ENCODE data around the gene PCGF3.
"Not testable (repeated sequence)": the region's sequence is repeated elsewhere in the genome, so short reads cannot be mapped to it uniquely, and the experiment has no call there.

Gene PCGF3

DNA sequence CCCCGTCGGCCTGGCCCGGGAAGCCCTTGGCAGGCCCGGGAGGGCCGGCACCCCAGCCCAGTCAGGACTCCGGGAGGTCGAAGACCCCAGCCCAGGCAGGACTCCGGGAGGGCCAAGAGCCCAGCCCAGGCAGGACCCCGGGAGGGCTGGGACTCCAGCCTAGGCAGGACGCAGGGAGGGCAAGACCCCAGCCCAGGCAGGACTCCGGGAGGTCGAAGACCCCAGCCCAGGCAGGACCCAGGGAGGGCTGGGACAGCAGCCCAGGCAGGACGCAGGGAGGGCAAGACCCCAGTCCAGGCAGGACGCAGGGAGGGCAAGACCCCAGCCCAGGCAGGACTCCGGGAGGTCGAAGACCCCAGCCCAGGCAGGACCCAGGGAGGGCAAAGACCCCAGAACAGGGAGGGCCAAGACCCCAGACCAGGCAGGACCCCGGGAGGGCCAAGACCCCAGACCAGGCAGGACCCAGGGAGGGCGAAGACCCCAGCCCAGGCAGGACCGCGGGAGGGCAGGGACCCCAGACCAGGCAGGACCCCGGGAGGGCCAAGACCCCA, 526 bp downstream of the PCGF3 start:
- DNase-seq = not testable (repeated sequence)

DNA sequence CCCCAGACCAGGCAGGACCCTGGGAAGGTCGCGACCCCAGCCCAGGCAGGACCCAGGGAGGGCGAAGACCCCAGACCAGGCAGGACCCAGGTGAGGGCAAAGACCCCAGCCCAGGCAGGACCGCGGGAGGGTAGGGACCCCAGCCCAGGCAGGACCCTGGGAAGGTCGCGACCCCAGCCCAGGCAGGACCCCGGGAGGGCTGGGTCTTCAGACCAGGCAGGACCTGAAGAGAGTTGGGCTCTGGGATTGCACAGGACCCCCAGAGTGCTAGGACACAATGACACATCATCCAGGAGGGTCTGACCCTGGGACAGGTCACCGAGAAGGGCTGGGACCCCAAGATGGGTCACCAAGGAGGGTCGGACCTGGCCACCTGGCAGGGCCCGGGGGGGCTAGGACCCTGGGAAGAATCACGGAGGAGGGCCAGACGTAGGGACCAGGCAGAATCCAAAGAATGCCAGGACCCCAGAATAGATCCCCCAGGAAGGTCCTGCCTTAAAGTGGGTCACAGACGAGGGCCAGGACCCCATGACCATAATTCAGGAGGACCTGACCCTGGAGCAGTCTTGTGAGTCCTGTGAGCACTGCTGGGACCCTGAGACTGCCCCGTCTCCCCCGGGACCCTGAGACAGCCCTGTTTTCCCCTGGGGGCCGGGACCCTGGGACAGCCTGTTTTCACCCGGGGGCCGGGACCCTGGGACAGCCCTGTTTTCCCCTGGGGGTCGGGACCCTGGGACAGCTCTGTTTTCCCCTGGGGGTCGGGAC, 1.4 kb downstream of the PCGF3 start:
- no peak for DNase-seq

DNA sequence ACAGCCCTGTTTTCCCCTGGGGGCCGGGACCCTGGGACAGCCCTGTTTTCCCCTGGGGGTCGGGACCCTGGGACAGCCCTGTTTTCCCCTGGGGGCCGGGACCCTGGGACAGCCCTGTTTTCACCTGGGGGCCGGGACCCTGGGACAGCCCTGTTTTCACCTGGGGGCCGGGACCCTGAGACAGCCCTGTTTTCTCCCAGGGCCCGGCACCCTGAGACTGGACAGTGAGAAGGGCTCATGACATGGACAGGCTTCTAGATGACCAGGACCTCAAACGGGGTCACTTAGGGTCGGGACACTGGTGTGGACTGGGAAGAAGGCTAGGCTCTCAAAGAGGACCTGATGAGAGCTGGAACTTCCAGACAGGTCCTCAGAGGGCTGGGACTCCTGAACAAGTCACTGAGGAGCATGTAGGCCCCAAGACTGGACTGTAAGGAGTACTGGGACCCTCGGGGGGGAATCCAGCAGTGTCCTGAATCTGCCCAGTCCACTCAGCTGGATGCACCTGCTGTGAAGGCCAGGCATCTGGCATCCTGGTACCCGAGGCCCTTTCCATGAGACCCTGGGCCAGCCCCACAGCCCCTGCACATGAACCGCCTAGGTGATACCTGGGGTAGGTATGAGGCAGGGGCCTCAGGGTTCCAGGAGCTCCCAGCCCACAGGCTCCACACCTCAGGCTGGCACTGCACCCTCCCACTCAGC, 2.4 kb downstream of the PCGF3 start:
- DNase-seq = no peak

DNA sequence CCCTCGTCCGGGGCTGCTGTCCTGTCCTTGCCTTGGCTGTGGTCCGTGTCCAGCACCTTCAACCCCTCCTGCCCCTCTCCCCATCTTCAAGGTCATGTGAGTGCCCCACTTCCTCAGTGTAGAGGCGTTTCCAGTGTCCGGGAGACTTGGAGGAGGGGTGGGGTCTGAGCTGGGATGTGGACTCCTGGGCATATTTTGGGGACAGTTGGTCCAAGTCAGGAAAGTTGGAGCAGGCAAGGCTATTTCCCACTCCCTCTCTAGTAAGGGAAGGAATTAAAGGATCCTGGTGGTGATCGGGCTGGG, 3.0 kb downstream of the PCGF3 start:
- DNase-seq = no peak

DNA sequence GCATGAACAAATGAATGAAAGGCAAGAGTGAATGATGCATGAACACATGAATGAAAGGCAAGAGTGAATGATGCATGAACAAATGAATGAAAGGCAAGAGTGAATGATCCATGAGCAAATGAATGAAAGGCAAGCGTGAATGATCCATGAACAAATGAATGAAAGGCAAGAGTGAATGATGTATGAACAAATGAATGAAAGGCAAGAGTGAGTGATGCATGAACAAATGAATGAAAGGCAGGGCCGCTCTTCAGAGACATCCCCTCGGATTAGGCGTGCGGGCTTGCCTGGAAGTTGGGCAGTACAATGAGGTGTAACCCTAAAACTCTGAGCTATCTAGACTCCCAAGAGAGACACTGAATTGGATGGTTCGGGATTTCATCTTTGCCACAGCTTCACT, 3.7 kb downstream of the PCGF3 start:
- DNase-seq = no peak

DNA sequence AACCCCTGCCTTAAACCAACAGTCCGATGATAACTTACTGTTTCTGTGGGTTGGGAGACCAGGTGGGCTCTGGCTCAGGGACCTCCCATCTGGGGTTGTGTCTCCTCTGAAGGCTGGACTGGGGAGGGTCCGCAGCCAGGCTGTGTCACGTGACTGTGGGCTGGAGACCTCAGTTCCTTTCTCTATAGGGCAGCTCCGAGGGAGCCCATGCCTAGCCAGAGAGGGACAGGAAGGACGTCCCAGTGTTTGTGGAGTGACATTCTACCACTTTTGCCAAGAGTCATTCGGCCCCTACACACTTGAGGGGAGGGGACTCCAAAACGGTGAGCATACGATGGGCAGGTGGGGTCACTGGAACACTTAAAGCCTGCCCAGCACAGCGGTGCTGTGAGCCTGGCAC, 4.5 kb downstream of the PCGF3 start:
- no peak for DNase-seq

DNA sequence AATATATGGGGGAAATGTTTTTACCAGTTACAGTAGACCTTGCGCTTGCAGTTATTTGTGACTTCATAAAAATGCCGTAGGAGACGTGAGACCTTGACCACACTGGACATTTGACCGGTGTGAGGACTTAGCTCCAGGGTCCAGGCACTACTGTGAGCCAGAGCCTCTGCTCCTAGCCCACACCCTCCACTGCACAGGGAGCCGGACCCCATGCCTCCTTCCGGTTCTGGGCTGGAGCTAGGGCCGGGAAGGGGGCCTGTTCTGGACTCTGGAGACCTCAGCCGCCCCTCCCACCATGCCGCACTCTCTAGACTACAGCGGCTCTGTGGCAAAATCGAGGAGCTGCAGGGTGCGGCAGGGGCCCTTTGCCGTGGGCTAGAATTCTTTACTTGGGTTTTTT, 5.3 kb downstream of the PCGF3 start:
- no peak for DNase-seq

DNA sequence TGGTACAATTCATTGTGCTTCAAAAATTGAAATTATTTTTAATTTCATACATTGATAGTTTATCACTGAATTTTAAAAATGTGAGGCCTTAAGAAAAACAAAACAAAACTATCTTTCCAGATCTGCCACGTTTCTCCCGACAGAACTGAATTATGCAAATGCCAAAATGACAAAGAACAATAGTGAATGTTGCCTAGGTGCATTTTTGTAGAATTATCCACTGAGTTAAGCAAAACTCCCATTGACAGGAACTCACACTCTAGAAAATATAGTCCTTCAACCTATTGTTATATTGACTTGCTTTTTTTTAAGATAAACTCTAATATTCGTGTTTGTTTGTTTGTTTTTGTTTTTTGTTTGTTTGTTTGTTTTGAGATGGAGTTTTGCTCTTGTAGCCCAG, 6.5 kb downstream of the PCGF3 start:
- DNase-seq = no peak

DNA sequence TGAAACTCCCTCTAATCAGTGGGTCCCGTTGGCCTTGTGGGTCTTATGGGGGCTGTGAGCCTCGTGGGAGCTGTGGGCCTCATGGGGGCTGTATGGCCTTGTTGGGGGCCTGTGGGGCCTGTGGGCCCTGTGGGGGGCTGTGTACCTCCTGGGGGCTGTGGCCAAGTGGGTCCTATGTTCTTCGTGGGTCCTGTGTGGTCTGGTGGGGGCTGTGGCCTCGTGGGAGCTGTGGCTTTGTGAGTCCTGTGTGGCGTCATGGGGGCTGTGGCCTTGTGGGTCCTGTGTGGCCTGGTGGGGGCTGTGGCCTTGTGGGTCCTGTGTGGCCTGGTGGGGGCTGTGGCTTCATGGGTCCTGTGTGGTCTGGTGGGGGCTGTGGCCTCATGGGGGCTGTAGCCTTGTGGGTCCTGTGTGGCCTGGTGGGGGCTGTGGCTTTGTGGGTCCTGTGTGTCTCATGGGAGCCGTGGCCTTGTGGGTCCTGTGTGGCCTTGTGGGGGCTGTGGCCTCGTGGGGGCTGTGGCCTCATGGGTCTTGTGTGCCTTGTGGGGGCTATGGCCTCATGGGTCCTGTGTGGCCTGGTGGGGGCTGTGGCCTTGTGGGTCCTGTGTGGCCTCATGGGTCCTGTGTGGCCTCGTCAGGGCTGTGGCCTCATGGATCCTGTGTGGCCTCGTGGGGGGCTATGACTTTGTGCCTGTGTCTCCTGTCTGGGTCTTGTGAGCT, 7.4 kb downstream of the PCGF3 start:
- no peak for DNase-seq

DNA sequence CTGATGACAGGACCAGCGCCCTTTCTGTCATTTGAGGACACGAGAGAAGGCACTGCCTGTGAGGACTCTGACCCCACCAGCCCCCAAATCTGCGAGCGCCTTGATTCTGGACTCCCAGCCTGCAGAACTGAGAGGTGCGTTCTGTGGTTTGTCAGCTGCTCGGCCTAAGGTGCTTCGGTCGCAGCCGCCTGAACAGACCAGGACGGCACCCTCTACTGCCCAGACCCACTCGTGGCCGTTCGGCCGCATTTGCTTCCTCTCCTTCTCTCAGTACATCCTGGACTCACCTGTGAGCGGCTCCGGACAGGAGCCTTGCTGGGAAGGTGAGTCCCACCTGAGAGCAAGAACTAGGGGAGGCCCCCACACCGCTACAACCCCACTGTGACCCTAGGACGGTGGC, 8.5 kb downstream of the PCGF3 start:
- DNase-seq = no peak

DNA sequence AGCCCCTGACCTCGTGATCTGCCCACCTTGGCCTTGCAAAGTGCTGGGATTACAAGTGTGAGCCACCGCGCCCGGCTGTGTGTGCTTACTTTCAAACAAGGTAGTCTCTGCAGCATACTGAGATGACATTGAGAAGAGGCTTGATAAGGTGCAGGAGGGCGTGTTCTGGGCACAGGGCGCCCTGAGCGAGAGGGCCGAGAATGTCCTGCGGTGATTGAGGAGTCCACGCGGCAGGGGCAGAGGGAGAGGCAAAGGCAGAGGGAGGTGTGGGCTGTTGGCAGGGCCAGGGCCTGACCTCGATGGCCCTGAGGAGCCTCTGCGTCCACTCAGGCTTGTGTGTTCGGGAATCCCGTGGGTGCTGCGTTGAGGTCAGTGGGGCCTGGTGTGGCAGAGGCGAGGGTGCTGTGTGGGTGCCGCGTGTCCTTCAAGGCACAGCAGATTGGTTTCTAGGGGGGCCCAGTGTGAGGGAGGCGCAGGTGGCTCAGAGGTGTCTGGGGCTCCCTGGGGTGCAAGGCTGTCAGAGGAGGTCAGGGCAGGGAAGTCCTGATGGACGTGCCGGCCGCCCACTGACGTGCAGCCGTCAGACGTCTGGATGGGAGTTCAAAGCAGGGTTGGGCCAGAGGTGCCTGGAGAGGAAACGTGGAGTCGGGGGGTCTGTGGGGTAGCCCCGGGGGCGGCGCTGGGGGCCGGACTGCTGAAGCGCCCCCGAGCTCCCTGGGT, 12.1 kb downstream of the PCGF3 start:
- DNase-seq = no peak

DNA sequence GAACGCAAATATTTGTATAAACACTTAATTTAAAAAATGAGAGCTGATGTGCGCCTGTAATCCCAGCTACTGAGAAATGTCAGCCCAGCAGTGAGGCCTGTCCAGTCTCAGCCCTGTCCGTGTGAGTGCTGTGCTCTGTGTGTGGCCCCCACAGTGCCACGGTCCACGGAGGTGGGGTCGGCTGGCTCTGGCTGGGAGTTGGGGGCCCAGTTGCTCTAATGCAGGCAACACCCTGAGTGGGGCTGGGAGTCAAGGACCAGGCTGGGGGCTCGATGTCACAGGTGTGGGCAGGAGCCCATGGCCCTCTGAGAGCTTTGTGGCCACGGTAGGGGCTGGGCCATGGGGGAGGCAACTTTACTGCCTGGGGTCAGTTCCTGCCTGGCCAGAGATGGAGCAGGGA, 12.8 kb downstream of the PCGF3 start:
- DNase-seq = no peak

DNA sequence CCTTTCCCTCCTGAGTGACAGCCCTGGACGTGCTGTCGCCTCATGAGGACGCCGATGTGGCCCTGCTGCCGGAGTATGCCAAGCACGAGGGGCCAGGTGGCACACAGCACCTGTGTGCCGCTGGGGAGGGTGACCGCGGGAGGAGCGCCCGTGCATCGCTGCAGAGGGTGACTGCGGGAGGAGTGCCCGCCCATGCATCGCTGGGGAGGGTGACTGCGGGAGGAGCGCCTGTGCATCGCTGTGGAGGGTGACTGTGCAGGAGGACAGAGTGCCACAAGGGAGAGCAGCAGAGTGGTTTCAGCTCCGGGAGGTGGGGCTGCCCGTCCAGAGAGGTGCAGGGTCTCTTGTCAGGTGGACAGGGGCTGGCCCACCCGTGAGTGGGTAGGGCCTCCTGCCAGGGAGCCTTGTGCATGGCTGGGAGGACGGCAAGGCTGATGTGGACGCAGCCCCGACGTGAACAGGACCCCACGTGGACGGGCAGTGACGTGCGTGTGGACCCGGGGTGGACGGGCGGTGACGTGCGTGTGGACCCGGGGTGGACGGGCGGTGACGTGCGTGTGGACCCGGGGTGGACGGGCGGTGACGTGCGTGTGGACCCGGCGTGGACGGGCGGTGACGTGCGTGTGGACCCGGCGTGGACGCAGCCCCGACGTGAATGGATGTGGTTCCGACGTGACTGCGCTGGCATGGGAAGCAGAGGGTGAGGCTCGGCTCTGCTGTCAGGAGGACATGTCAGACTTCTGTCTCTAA, 14.7 kb downstream of the PCGF3 start:
- no peak for DNase-seq

DNA sequence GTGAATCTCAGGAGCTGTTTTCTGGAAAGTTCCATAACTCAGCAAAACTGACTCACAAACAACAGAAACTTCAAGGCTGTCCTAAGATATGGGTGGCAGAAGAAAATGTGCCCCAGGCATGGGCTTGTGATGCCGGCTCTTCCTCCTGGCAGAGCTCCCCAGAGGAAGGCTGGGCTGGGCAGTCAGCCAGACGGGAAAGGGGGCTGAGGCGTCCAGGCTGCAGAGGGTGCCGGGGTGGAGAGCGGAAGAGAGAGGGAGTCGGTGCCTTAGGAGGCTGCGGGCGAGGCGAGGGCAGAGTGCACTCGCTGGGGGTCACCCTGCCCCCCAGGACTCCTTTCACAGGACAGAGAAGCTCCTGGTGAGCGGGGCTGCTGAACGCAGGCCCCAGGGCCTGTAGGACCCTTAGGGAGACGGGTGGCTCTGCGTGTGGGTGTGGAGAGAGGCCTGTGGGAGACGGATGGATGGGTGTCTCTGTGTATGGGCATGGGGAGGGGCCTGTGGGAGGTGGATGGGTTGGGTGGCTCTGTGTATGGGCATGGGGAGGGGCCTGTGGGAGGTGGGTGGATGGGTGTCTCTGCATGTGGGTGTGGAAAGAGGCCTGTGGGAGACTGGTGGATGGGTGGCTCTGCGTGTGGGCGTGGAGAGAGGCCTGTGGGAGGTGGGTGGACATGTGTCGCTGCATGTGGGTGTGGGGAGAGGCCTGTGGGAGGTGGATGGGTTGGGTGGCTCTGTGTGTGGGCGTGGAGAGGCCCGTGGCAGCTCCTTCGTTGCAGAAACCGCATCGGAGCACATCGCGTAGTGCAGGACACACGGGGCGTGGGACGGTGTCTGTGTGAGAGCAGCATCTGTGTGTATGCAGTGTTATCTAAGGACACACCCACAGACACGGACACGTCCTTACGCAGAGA, 15.9 kb downstream of the PCGF3 start:
- DNase-seq = no peak

DNA sequence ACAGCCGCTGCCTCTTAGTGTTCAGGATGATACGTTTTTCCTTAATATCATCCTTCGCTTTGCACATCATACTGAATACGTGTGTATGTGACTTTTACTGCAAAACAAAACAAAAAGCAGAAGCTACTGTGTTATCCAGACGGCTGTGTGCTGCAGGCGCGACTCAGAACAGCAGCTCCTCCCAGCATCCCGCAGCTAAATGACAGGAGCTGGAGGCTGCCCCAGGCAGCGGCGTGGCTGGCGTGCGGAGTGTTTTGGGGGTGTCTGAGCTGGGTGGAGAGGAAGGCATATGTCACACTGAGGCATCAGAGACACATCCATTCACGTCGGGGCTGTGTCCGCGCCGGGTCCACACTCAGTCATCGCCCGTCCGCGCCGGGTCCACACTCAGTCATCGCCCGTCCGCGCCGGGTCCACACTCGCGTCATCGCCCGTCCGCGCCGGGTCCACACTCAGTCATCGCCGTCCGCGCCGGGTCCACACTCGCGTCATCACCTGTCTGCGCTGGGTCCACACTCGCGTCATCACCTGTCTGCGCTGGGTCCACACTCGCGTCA, 16.6 kb downstream of the PCGF3 start:
- DNase-seq = no peak

DNA sequence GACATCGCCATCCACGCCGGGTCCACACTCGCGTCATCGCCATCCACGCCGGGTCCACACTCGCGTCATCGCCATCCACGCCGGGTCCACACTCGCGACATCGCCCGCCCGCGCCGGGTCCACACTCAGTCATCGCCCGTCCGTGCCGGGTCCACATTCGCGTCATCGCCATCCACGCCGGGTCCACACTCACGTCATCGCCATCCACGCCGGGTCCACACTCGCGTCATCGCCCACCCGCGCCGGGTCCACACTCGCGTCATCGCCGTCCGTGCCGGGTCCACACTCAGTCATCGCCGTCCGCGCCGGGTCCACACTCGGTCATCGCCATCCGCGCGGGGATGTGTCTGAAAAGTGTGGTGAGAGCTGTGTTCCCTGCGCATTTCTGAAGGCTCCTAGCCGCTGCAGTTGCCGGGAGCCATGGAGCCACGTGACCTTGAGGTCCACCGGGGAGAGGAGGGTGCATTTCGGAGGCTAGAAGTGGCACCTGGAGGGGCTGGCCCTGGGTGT, 17.3 kb downstream of the PCGF3 start:
- DNase-seq = no peak

DNA sequence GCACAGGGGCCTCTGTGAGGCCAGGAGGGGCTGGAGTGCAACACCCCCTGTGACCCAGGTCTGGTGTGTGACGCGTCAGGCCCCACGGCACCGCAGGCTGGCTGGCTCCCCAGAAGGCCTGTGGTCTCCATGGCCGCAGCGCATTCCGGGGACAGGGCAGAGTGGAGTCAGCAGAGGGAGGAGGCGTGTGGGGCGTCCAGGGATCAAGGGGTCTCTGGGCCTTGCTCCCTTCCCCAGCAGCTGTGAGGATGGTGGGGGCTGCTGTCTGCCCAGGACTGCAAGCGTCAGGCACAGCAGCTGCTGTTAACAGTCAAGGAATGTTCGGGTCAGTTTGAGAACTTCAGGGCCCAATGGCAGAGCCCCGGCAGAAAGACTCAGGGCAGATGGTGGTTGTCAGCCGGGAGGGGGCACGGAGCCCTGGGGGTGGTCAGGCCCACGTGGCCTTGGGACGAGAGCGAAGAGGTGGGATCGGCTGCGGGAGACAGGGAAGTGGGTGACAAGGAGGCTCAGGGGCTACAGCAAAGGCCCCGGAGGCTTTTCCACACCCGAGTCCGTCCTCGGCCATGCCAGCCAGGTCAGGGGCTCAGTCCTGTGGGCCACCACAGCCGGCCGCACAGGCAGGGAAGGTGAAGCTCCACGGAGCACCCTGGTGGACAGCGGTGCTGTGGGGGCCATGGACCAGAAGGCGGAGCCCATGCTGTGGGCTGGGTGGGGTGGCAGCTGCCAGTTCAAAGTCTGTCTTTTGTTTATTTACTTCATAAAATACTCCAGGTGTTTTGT, 18.3 kb downstream of the PCGF3 start:
- DNase-seq = no peak

DNA sequence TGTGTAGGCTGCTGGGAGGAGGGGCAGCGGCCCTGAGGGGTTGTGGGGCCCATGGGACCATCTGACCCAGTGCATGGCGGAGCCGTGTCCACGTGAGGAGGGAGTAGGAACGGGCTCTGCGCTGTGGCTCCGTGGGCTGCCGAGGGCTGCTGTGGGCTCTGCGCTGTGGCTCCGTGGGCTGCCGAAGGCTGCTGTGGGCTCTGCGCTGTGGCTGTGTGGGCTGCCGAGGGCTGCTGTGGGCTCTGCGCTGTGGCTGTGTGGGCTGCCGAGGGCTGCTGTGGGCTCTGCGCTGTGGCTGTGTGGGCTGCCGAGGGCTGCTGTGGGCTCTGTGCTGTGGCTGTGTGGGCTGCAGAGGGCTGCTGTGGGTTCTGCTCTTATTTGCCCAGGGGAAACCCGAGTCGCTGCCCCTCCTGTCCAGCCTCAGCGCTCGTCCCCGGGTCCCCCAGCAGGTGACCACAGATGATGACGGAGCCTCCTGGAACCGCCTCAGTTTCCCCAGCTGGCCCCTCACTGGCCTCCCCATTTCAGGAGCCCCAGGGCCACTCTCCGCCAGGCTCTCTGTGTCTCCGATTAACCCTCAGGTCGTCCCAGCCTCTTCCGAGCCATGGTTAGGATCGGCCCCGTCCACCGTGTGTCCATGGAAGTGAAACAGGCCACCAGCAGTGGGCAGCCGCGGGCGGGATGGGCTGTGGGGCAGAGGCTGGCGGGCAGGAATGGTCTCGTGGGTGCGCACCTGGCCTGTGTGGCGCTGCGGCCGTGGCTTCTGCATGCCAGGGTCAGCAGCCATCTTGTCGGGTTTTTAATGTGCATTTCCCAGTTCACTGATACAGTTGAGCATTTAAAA, 20.0 kb downstream of the PCGF3 start:
- DNase-seq = no peak

DNA sequence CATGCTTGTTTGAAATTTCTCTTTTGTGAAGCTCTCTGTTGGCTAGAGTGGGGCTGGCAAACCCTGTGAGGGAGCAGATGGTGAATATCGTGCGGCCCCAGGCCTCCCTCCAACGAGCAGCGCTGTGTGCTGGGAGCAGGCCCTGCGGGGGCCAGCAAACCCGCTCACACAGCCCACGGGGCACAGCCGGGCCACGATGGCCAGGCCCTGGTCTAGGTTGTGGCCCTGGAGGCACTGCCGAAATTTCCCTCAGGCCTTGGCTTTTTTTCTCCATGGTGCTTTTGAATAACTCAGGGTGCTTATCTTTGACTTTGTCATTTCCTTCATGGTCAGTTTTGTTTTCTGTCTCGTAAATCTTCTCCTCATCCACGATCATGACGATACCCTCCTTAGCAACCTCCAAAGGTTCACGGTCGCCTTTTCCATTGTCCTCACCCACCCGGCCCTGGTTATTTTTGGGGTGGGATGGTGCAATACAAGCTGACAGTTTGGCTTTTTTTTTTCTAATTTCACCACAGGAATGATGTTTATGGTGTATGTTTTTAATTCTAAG, 20.7 kb downstream of the PCGF3 start:
- DNase-seq = no peak

Measured in cerebellar nuclear complex (tissue), 1 donor.